ENCODE results near the gene FBLN2. TPM values are rescaled to one million over a fixed set of nuclear protein-coding genes. Genes with fewer than 3 reads are reported as not detected.

Gene FBLN2
- polyA plus RNA-seq, 2 of the 4 experiments (the other 2 are of a cell fraction): 1.1 to 2.7 TPM

GRCh38 chr3:13628841-13629551 lies 80.1 kb downstream of the FBLN2 start:
- FAIRE-seq (no peak), ATAC-seq (no peak), DNase-seq (ENCODE audit: low read depth in 1 of 2, low spot score in 1 of 2) (no peak)
- WGBS (ENCODE audit: missing lambda C conversion rate): 85% methylated on average over 21 of the region's 27 CpGs
- H3K9me3 ChIP-seq: no peaks in the 10 kb centered on the region
- no peaks in the 10 kb centered on the region for H3K4me1 ChIP-seq
- TF ChIP-seq KDM5A (IDR thresholded peaks at IDR 0.05) (no peak), PBX3 (IDR thresholded peaks at IDR 0.05) (no peak), SMC3 (IDR thresholded peaks at IDR 0.05) (no peak), RAD21 (conservative IDR thresholded peaks at IDR 0.05 in 1 of 2, IDR thresholded peaks at IDR 0.05 in 1 of 2) (no peak), HOXB5 (CRISPR knock-in tag; IDR thresholded peaks at IDR 0.05) (no peak), KDM1A (IDR thresholded peaks at IDR 0.05; ENCODE audit: low read depth) (no peak), HOXA7 (CRISPR knock-in tag; IDR thresholded peaks at IDR 0.05) (no peak), HES2 (IDR thresholded peaks at IDR 0.05) (no peak), TFCP2L1 (CRISPR knock-in tag; IDR thresholded peaks at IDR 0.05) (no peak), TP53 (CRISPR knock-in tag; IDR thresholded peaks at IDR 0.05) (no peak), SREBF2 (IDR thresholded peaks at IDR 0.05) (no peak), CBX8 (IDR thresholded peaks at IDR 0.05) (no peak), ZNF302 (CRISPR knock-in tag; IDR thresholded peaks at IDR 0.05) (no peak), CHD4 (IDR thresholded peaks at IDR 0.05; ENCODE audit: borderline replicate concordance) (no peak)
- H3K4me2 ChIP-seq: no peak overlapping the region
- no peak overlapping the region for H3K4me3 ChIP-seq
- POLR2A ChIA-PET: no interaction called here
- H3K27ac ChIP-seq: no peak overlapping the region
- CTCF ChIA-PET: interaction anchor here (18.2 to 36.5 kb wide), 2 partner anchors 23 to 129 kb away, joined by 256 to 1096 read pairs; no protein-coding TSS in a partner anchor

- no peak for TF ChIP-seq CTCF (IDR thresholded peaks at IDR 0.05)
- no peak for TF ChIP-seq BHLHE40 (IDR thresholded peaks at IDR 0.05; ENCODE audit: low read depth, low read length)
- no peak for TF ChIP-seq CHD2 (IDR thresholded peaks at IDR 0.05; ENCODE audit: low read length, partially characterized antibody)
- no peak for TF ChIP-seq ESRRA (IDR thresholded peaks at IDR 0.05; ENCODE audit: borderline replicate concordance, low read length)
- no peak for TF ChIP-seq CHD4 (IDR thresholded peaks at IDR 0.05; ENCODE audit: borderline replicate concordance)
- TF ChIP-seq ZNF302 (CRISPR knock-in tag; IDR thresholded peaks at IDR 0.05): no peak
- TF ChIP-seq ZC3H11A (IDR thresholded peaks at IDR 0.05): no peak
- no peak for TF ChIP-seq ATOH8 (CRISPR knock-in tag; IDR thresholded peaks at IDR 0.05; ENCODE audit: low read depth)
- TF ChIP-seq POLR2A (IDR thresholded peaks at IDR 0.05; ENCODE audit: low read length): no peak
- TF ChIP-seq SREBF2 (IDR thresholded peaks at IDR 0.05): no peak
- TF ChIP-seq RFX5 (IDR thresholded peaks at IDR 0.05): no peak
- TF ChIP-seq ZSCAN20 (CRISPR knock-in tag; IDR thresholded peaks at IDR 0.05): no peak
- no peak for TF ChIP-seq HDAC2 (IDR thresholded peaks at IDR 0.05)
- TF ChIP-seq HMGXB4 (CRISPR knock-in tag; IDR thresholded peaks at IDR 0.05; ENCODE audit: borderline replicate concordance): no peak
- no peak for TF ChIP-seq KDM5A (IDR thresholded peaks at IDR 0.05)
- TF ChIP-seq EHMT2 (IDR thresholded peaks at IDR 0.05; ENCODE audit: low read depth): no peak
- TF ChIP-seq USF2 (IDR thresholded peaks at IDR 0.05): no peak
- TF ChIP-seq CBX2 (IDR thresholded peaks at IDR 0.05; ENCODE audit: borderline replicate concordance, low read depth): no peak
- TF ChIP-seq ZFP36 (IDR thresholded peaks at IDR 0.05; ENCODE audit: borderline replicate concordance, partially characterized antibody): no peak
- no peak for TF ChIP-seq EP300 (IDR thresholded peaks at IDR 0.05)
- ATAC-seq (no peak), DNase-seq (ENCODE audit: low read depth in 1 of 2, low spot score in 1 of 2) (no peak), FAIRE-seq (no peak)
- Histone ChIP-seq H3K4me3 (no peak overlapping the region), H3K4me1 (no peaks in the 10 kb centered on the region), H3K9me3 (no peaks in the 10 kb centered on the region), H3K4me2 (no peak overlapping the region), H3K27ac (no peak overlapping the region)
- WGBS (ENCODE audit: missing lambda C conversion rate): 84% methylated on average over 15 of the region's 16 CpGs
- ChIA-PET POLR2A (no interaction called here), CTCF (interaction anchor here (18.2 to 36.5 kb wide), 2 partner anchors 22 to 130 kb away, joined by 256 to 1096 read pairs; no protein-coding TSS in a partner anchor)
These were observed 80.7 kb downstream of the FBLN2 start for GRCh38 chr3:13629644-13630043.

Data from A549 (cell line).